GM21381 (cell line): ENCODE measurements around the gene USP32.
A peak's percentile ranks its signal among the peaks of the same experiment; 100 is the strongest.
"Not testable (repeated sequence)": the region's sequence is repeated elsewhere in the genome, so short reads cannot be mapped to it uniquely, and the experiment has no call there.

Experiments
- ATAC-seq: cut with Tn5 transposase; IDR thresholded peaks from one replicate; pipeline ENCODE4 v1.9.1; 2021; ENCODE audit warnings: mild to moderate bottlenecking, moderate library complexity; ENCODE audit not compliant: unreplicated experiment

The USP32 gene

GRCh38 chr17:60392042-60392844, at the start of gene USP32:
TSS of gene USP32 (minus strand) at chr17:60392133. CDS start at chr17:60391939, 194 bp downstream.
- ATAC-seq, result peak; percentile 81

- ATAC-seq, result no peak
Measured at GRCh38 chr17:60439501-60439900, 47.6 kb upstream of the USP32 start.

GRCh38 chr17:60436676-60437075, 44.7 kb upstream of the USP32 start:
- no peak for ATAC-seq

GRCh38 chr17:60435244-60436167, 43.6 kb upstream of the USP32 start:
- ATAC-seq, result no peak

GRCh38 chr17:60433021-60433997, 41.4 kb upstream of the USP32 start:
- not testable (repeated sequence) for ATAC-seq

- ATAC-seq, result not testable (repeated sequence)
Measured at GRCh38 chr17:60430561-60430960, 38.6 kb upstream of the USP32 start.

- ATAC-seq, result not testable (repeated sequence)
Measured at GRCh38 chr17:60428491-60428890, 36.6 kb upstream of the USP32 start.

- no peak for ATAC-seq
Measured at GRCh38 chr17:60426596-60426995, 34.7 kb upstream of the USP32 start.

- no peak for ATAC-seq
Measured at GRCh38 chr17:60425626-60426025, 33.7 kb upstream of the USP32 start.

- no peak for ATAC-seq
Measured at GRCh38 chr17:60423865-60424264, 31.9 kb upstream of the USP32 start.

GRCh38 chr17:60422162-60422665, 30.3 kb upstream of the USP32 start, which contains the start of gene CHCT1:
TSS of gene CHCT1 (plus strand) at chr17:60422489. CDS start at chr17:60422593, 104 bp downstream.
- ATAC-seq, result no peak

- ATAC-seq, result peak; percentile 89
Measured at GRCh38 chr17:60421273-60422161, 29.6 kb upstream of the USP32 start.

GRCh38 chr17:60419875-60420274, 27.9 kb upstream of the USP32 start:
- not testable (repeated sequence) for ATAC-seq

GRCh38 chr17:60419003-60419402, 27.1 kb upstream of the USP32 start:
- ATAC-seq, result not testable (repeated sequence)

GRCh38 chr17:60416368-60416925, 24.5 kb upstream of the USP32 start:
- no peak for ATAC-seq

- ATAC-seq, result no peak
Measured at GRCh38 chr17:60415146-60415545, 23.2 kb upstream of the USP32 start.

- no peak for ATAC-seq
Measured at GRCh38 chr17:60412701-60413100, 20.8 kb upstream of the USP32 start.

GRCh38 chr17:60410001-60410400, 18.1 kb upstream of the USP32 start:
- no peak for ATAC-seq

- ATAC-seq, result no peak
Measured at GRCh38 chr17:60406887-60407286, 15.0 kb upstream of the USP32 start.
